Mesangial cell (primary cell): ENCODE results near the gene SPATA18. TPM values are rescaled to one million over a fixed set of nuclear protein-coding genes. Genes with fewer than 3 reads are reported as not detected.

Source experiments
- total RNA-seq: library from RNA; depleted of rRNA; stranded (reverse); fragments of >200 nt; gene quantifications from 2 replicates; pipeline ENCODE4 v1.2.3, GENCODE V29; 2015

The SPATA18 gene, protein sequence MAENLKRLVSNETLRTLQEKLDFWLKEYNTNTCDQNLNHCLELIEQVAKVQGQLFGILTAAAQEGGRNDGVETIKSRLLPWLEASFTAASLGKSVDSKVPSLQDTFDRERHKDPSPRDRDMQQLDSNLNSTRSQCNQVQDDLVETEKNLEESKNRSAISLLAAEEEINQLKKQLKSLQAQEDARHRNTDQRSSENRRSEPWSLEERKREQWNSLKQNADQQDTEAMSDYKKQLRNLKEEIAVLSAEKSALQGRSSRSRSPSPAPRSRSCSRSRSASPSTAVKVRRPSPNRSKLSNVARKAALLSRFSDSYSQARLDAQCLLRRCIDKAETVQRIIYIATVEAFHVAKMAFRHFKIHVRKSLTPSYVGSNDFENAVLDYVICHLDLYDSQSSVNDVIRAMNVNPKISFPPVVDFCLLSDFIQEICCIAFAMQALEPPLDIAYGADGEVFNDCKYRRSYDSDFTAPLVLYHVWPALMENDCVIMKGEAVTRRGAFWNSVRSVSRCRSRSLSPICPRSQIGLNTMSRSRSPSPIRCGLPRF
- 4.6 and 8.1 TPM in 2 replicates for total RNA-seq

DNA sequence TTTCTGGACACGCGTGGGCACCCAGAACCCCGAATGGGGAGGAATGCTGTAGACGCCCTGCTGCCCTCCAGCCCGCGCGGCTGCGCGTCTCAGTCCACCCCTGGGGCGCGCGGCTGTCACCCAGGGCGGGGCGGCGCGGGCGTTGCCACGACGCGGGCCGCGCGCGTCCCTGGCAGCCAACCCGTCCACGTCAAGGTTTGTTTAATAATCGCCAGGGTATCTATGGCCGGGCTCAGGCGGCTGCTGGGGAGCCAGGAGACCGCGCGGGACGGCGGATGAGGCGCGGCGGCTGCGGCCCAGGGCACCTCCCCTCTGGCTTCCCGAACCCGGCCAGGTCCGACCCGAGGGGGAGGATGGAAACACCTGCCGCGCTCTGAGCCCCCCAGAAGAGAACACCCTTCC is at the start of gene SPATA18:
SPATA18 (plus strand) TSS at position 92 of the 402 bp plus-strand sequence. CDS start 401 bp downstream, outside the sequence.

DNA sequence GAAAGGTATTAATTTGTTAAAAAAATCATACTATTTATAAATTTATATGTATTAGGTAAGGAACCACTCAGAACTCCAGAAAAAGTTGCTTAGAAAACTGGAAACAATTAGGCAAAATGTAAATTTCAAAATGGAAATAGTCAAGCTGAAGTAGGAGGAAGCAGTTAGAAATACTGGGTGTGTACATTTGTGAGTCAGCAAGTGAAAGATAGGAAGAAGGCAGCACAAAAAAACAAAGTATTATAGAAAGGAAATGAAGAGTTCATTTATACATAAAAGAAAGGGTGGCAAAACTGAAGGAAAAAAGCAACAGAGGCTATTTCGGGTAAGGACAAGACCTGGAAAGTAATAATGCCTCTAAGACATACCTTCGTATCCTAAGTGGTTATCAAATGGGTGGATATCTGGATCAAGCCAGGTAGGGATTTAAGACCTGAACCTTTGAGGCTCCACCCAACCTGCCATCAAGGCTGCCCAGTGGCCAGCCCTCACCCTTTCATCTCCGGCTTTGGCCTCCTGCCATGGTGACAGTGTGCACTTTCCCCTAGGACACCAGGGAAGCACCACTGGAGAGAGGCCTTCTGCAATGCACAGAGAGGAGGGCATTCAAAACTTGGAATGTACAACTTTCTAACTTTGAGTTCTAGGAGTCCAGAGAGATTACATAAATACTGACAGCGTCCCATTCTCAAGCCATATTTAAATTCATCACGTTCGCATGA is 31.0 kb upstream of the SPATA18 start, which contains the start of gene LRRC66:
LRRC66 (minus strand) TSS at position 428 of the 722 bp plus-strand sequence. CDS start 2,750 bp downstream, outside the sequence.

DNA sequence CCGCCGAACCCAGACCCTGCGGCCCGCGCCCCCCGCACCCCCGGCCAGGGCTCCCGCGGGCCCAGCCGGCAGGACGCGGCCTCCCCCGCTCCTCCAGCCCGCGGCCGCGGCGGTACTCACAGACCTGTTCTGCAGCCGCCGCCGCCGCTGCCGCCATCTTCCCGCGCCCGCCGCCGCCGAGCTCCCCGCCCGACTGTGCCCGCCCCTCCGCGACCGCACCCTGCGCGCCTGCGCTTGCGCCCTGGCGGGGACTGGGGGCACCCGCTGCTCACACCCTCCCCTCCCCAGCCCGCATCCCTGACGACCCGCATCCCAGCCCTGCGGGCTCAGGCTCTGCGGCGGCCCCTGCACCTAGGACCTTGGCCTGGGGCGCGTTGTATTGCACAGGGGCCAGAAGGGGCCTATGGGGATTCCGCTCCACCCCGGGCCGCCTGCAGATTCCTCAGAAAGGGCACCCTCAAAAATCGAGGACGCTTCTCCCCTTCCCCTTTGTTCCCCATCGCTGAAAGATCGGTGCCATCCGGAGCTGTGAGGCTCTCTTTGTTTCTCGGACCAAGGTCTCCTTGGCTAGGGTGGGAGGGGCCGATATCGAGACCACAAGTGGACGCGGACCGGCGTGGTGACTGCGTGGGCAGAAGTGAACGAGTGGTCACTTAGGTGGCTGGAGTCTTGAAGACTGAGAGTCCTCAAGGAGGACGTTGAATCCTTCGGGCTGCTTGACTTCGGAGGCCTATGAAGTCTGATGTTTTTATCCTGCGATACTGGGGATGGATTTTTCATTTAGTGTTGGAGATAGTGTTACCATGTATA is 12.8 kb upstream of the SPATA18 start, which contains the start of gene SGCB:
SGCB (minus strand) TSS at position 197 of the 810 bp plus-strand sequence; CDS start at position 157, 40 bp downstream.

Other genes with a start within 250 kb of the SPATA18 start
- 12.8 and 18.3 TPM in 2 replicates for gene DCUN1D4, start 208.2 kb upstream of the SPATA18 start, total RNA-seq
- gene LRRC66, start 30.9 kb upstream of the SPATA18 start, total RNA-seq = 0.13 TPM in 1 of 2 replicates, not detected in the other
- gene SGCB, start 13.0 kb upstream of the SPATA18 start, total RNA-seq = 16.9 and 19.6 TPM in 2 replicates